ENCODE data around the gene PSMD5.

PSMD5 gene

GRCh38 chr9:120842685-120843485, at the start of gene PSMD5:
Gene PSMD5 (minus strand): TSS chr9:120842922. CDS start chr9:120842909, 13 bp downstream.
- DNase-seq, result peak; percentile 97
- H3K9me3 Mint-ChIP-seq, result no peaks in the 10 kb centered on the region
- peaks cover 38 to 51% of the 10 kb centered on the region in 2 donors for H3K36me3 Mint-ChIP-seq
- H3K27me3 Mint-ChIP-seq, result no peaks in the 10 kb centered on the region
- peak within 1 kb of the TSS; percentile 93 to 100 for H3K4me3 Mint-ChIP-seq
- ATAC-seq (replicated peaks), result peak; percentile 99
- H3K27ac Mint-ChIP-seq, result peak within 1 kb of the TSS; percentile 99
- H3K4me1 Mint-ChIP-seq, result peaks cover 22 to 80% of the 10 kb centered on the region in 2 donors

- DNase-seq (peak; percentile 75), ATAC-seq (replicated peaks) (peak; percentile 70 to 71)
- Mint-ChIP-seq H3K27ac (peak overlapping the region; percentile 99), H3K4me3 (peak overlapping the region; percentile 53 to 68), H3K9me3 (peaks cover 4% of the 10 kb centered on the region in 2 donors), H3K36me3 (peaks cover 12 to 16% of the 10 kb centered on the region in 2 donors), H3K27me3 (no peaks in the 10 kb centered on the region), H3K4me1 (peaks cover 53 to 83% of the 10 kb centered on the region in 2 donors)
Observed at GRCh38 chr9:120891884-120892747, 49.4 kb upstream of the PSMD5 start.

DNA sequence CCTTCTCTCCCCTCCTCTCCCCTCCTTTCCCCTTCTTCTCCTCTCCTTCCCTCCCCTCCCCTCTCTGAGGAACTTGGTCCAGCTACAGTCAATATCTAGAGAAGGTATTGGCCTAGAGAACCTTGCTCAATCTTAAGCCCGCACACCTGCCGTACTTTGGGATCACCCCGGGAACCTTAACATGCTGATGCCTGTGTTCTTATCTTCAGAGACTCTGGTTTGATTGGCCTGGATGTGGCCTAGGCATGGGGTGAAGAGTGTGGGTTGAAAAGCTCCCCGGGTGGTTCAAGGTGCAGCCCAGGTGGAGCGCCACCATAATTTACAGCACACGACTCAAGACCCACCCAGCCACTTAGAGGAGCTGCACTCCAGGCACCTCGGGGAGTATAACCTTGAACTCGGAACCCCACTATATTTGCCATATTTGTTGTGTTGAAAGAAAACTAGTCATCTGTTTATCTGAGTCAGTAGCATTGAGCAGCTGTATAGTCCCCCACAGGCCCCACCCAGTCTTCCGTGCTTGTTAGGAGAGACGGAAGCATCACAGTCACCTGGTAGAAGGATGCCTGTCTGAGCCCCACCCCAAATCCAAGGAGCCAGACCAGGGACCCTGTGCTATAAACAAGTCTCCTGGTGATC, 48.6 kb upstream of the PSMD5 start:
- peak overlapping the region; percentile 99 for H3K27ac Mint-ChIP-seq
- H3K36me3 Mint-ChIP-seq, result peaks cover 7 to 10% of the 10 kb centered on the region in 2 donors
- H3K27me3 Mint-ChIP-seq, result no peaks in the 10 kb centered on the region
- H3K9me3 Mint-ChIP-seq, result peaks cover 2 to 4% of the 10 kb centered on the region in 2 donors
- peaks cover 49 to 83% of the 10 kb centered on the region in 2 donors for H3K4me1 Mint-ChIP-seq
- ATAC-seq (replicated peaks) (no peak), DNase-seq (no peak)
- H3K4me3 Mint-ChIP-seq, result peak overlapping the region; percentile 25 to 68

DNA sequence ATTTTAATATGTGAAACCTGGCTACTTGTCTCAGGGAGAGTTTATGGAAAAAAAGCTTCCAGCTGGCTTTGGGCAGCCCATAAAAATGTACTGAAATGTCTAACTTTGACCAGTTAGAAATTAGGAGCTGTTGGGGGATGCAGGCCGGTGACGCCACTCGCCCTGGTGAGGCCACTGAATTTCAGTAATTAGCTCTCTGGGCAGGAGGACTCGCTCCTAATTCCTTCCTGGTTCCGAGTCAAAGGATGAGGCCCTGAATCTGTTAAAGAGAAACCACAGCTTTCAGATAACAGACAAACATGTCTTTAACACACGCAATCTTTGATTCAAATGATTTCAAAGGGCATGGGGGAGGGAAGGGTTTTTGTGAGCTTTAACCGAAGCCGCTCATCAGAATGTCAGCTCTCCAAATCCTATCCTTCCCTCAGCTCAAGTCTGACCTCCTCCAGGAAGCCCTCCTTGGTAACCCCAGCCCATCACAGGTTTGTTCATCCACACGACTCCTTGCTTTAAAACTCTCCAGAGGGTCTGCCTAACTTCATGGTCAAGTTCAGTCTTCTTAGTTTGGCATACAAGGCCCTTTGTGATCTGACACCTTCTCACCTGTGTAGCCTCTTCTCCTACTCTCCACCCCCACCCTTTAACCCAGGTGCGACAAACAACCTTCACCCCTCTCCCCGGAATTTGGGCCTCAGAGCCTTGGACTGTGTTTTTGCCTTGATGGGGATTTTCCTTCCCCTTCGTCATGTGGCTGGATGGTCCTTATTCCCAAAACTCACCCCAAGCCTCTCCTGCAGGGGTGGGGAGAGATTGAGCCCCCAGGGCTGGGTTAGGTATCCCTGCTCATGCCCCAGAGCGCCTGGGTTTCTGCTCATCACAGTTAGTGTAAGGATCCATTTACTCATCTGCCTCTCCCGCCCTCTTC, 47.9 kb upstream of the PSMD5 start:
- Mint-ChIP-seq H3K36me3 (peaks cover 7 to 10% of the 10 kb centered on the region in 2 donors), H3K4me1 (peaks cover 54 to 89% of the 10 kb centered on the region in 2 donors), H3K27ac (peak overlapping the region; percentile 99), H3K27me3 (no peaks in the 10 kb centered on the region), H3K4me3 (peak overlapping the region; percentile 44 to 62), H3K9me3 (peaks cover 2 to 4% of the 10 kb centered on the region in 2 donors)
- ATAC-seq (replicated peaks) (no peak), DNase-seq (no peak)

DNA sequence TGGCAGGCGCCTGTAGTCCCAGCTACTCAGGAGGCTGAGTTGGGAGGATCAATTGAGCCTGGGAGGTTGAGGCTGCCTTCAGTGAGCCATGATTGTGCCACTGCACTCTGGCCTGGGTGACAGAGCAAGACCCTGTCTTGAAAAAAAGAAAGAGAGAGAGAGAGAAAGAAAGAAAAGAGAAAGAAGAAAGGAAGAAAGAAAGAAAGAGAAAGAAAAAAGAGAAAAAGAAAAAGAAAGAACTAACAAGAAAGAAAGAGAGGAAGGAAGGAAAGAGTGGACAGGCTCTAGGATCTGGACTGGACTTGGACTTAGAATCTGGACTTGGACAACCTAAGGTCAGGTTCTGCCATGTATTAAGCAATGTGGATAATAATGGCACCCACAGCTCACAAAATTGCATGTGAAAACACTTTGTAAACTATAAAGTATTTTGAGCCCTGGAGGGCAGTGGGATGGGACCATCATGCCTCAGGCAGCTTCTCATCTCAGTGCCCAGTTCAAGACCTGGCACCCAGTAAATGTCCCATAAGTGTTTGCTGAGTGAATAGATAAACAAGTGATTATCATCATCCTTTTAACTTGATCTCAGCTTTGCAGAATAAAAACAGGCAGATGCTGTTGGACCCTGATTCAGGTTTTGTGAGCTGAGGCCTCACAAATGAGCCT, 47.0 kb upstream of the PSMD5 start:
- Mint-ChIP-seq H3K4me1 (peaks cover 54 to 86% of the 10 kb centered on the region in 2 donors), H3K9me3 (peaks cover 2 to 4% of the 10 kb centered on the region in 2 donors), H3K4me3 (peak overlapping the region in 1 of 2 donors; percentile 54), H3K27me3 (no peaks in the 10 kb centered on the region), H3K27ac (peak overlapping the region; percentile 99), H3K36me3 (peaks cover 7 to 10% of the 10 kb centered on the region in 2 donors)
- DNase-seq (no peak), ATAC-seq (replicated peaks) (no peak)

GRCh38 chr9:120888626-120889025, 45.9 kb upstream of the PSMD5 start:
- Mint-ChIP-seq H3K27me3 (no peaks in the 10 kb centered on the region), H3K9me3 (peaks cover 2 to 4% of the 10 kb centered on the region in 2 donors), H3K4me3 (no peak overlapping the region), H3K27ac (peak overlapping the region; percentile 76), H3K4me1 (peaks cover 52 to 82% of the 10 kb centered on the region in 2 donors), H3K36me3 (peaks cover 9 to 12% of the 10 kb centered on the region in 2 donors)
- ATAC-seq (replicated peaks) (no peak), DNase-seq (no peak)

DNA sequence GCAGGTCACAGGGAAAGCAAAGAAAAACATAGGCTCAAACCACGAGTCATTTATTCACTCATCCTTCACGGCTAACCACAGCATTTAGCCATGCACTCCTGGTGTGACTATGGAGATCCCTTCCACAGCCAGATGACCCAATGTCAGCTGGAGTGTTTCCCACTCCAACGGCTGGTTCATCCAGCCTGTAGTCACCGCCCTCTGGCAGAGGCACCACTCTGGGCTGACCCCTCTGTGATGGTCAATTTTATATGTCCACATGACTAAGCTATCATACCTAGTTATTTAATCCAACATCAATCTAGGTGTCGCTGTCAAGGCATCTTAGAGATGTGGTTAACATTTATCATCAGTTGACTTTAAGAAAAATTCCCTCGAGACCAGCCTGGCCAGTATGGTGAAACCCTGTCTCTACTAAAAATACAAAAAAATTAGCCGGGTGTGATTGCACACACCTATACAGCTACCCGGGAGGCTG, 43.8 kb upstream of the PSMD5 start:
- H3K4me1 Mint-ChIP-seq, result peaks cover 38 to 68% of the 10 kb centered on the region in 2 donors
- DNase-seq, result no peak
- H3K27ac Mint-ChIP-seq, result peak overlapping the region; percentile 97
- peaks cover 6 to 7% of the 10 kb centered on the region in 2 donors for H3K36me3 Mint-ChIP-seq
- no peaks in the 10 kb centered on the region for H3K9me3 Mint-ChIP-seq
- H3K4me3 Mint-ChIP-seq, result peak overlapping the region; percentile 50 to 63
- peak; percentile 70 to 80 for ATAC-seq (replicated peaks)
- peaks cover 0 to 5% of the 10 kb centered on the region in 2 donors for H3K27me3 Mint-ChIP-seq

- no peaks in the 10 kb centered on the region for H3K9me3 Mint-ChIP-seq
- peaks cover 0 to 7% of the 10 kb centered on the region in 2 donors for H3K27me3 Mint-ChIP-seq
- peaks cover 5 to 7% of the 10 kb centered on the region in 2 donors for H3K36me3 Mint-ChIP-seq
- ATAC-seq (replicated peaks) (peak; percentile 51 to 53), DNase-seq (no peak)
- peak overlapping the region; percentile 48 for H3K27ac Mint-ChIP-seq
- peaks cover 32 to 62% of the 10 kb centered on the region in 2 donors for H3K4me1 Mint-ChIP-seq
- H3K4me3 Mint-ChIP-seq, result peak overlapping the region; percentile 52 to 60
Observed at GRCh38 chr9:120885958-120886357, 43.2 kb upstream of the PSMD5 start.

- DNase-seq (no peak), ATAC-seq (replicated peaks) (no peak)
- Mint-ChIP-seq H3K4me1 (peaks cover 29 to 57% of the 10 kb centered on the region in 2 donors), H3K27me3 (peaks cover 0 to 10% of the 10 kb centered on the region in 2 donors), H3K4me3 (no peak overlapping the region), H3K36me3 (peaks cover 2 to 7% of the 10 kb centered on the region in 2 donors), H3K9me3 (no peaks in the 10 kb centered on the region), H3K27ac (no peak overlapping the region)
Observed at GRCh38 chr9:120885457-120885856, 42.7 kb upstream of the PSMD5 start.

GRCh38 chr9:120883608-120883996, 40.9 kb upstream of the PSMD5 start:
- Mint-ChIP-seq H3K27me3 (peaks cover 0 to 13% of the 10 kb centered on the region in 2 donors), H3K36me3 (peaks cover 2 to 3% of the 10 kb centered on the region in 2 donors), H3K4me1 (peaks cover 28 to 60% of the 10 kb centered on the region in 2 donors), H3K9me3 (no peaks in the 10 kb centered on the region), H3K4me3 (no peak overlapping the region), H3K27ac (no peak overlapping the region)
- ATAC-seq (replicated peaks), result no peak
- no peak for DNase-seq

DNA sequence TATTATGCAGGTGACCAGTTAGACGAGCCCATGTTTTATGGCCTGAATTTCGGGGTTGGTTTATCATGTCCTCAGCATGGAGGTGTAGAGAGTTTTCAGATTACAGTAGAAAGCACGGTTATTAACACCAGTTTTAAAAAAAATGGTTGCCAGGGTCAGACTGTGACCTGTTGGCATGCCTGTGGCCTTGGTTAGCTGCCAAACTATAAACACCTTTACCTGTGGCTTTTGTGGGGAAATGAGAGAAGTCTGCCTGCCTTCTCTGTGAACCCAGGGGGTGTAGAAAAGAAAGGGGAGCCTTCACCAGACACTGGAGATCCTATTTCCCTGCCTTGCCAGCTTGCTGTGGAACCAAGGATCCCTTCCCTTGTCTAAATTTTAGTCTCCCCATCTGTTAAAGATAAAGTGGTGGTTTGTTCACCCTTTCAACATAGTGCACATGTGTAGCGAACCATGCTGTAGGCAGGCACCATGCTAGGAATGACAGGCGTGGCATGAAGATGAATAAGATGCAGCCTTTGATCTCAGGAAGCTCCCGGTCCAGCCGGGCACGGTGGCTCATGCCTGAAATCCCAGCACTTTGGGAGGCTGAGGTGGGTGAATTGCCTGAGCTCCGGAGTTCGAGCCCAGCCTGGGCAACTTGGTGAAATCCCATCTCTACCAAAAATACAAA, 40.3 kb upstream of the PSMD5 start:
- no peak for ATAC-seq (replicated peaks)
- peaks cover 31 to 60% of the 10 kb centered on the region in 2 donors for H3K4me1 Mint-ChIP-seq
- H3K4me3 Mint-ChIP-seq, result no peak overlapping the region

DNA sequence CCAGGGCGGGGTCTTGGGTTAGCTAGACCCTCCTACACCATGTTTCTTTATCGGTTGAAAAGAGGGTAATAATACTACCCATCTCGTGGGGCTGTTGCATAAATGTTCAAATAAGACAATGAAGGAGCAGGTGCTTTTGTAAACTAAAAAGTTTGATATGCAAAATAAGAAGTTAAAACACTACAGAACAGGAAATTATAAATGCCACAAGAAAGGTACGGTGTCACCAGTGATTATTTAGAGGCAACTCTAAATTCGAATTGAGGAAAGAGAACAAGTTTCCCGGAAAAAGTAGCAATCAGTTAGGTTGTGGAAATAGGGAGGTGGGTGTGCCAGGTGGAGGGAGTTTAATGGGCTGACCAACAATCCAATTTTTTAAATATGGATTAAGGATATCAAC, 36.7 kb upstream of the PSMD5 start:
- peaks cover 36 to 56% of the 10 kb centered on the region in 2 donors for H3K4me1 Mint-ChIP-seq
- DNase-seq (no peak), ATAC-seq (replicated peaks) (no peak)
- H3K4me3 Mint-ChIP-seq, result no peak overlapping the region
- H3K9me3 Mint-ChIP-seq, result no peaks in the 10 kb centered on the region
- H3K27ac Mint-ChIP-seq, result no peak overlapping the region
- H3K27me3 Mint-ChIP-seq, result peaks cover 0 to 13% of the 10 kb centered on the region in 2 donors
- H3K36me3 Mint-ChIP-seq, result peaks cover 18 to 19% of the 10 kb centered on the region in 2 donors

More for the DNA sequence above, 40.3 kb upstream of the PSMD5 start:
- Mint-ChIP-seq H3K27me3 (peaks cover 0 to 13% of the 10 kb centered on the region in 2 donors), H3K9me3 (no peaks in the 10 kb centered on the region), H3K27ac (no peak overlapping the region), H3K36me3 (peaks cover 2 to 3% of the 10 kb centered on the region in 2 donors)
- DNase-seq, result no peak
